Thyroid gland (tissue), 4 donors: ENCODE data around the gene CLEC2D. TPM values are rescaled to one million over a fixed set of nuclear protein-coding genes. Genes with fewer than 3 reads are reported as not detected.
"Not testable (repeated sequence)": the region's sequence is repeated elsewhere in the genome, so short reads cannot be mapped to it uniquely, and the experiment has no call there.

Experiments
- DNase-seq, 2 donors: peaks; one replicate each; pipeline ENCODE4 v3.0.0-alpha.2; 2019
- H3K27ac ChIP-seq, 3 donors: fragments of 200-600 bp; sonication (generic); 1 replicate in 2 of 3; 2 replicates in 1 of 3; pipeline ENCODE4 v1.5.1; 2016 to 2019; ENCODE audit warnings: mild to moderate bottlenecking in 1 of 3, moderate library complexity in 1 of 3
- H3K27me3 ChIP-seq: fragments of 200-600 bp; sonication (generic); one replicate; pipeline ENCODE4 v1.5.1; 2019
- H3K36me3 ChIP-seq, 2 donors: fragments of 200-600 bp; sonication (generic); one replicate each; pipeline ENCODE4 v1.5.1; 2016 to 2019
- H3K4me1 ChIP-seq, 2 donors: fragments of 200-600 bp; sonication (generic); one replicate each; pipeline ENCODE4 v1.5.1; 2017 to 2019
- H3K4me3 ChIP-seq, 3 donors: fragments of 200-600 bp; sonication (generic); replicated peaks in 1 of 3; 1 replicate in 2 of 3; 2 replicates in 1 of 3; pipeline ENCODE4 v1.5.1; 2016; ENCODE audit warnings: mild to moderate bottlenecking in 1 of 3
- H3K9me3 ChIP-seq: fragments of 200-600 bp; sonication (generic); one replicate; pipeline ENCODE4 v1.5.1; 2017
- POLR2A ChIP-seq, 2 donors: fragments of 450-650 bp; IDR thresholded peaks; one replicate each; pipeline ENCODE4 v1.6.1; 2017; ENCODE audit warnings: antibody characterized with exemption in 2 of 2, mild to moderate bottlenecking in 2 of 2, moderate library complexity in 1 of 2
- WGBS, 2 donors: methylation state at CpG; one replicate each; pipeline ENCODE4 v1.1.5; 2017; 5-methylcytosine and 5-hydroxymethylcytosine counted together
- intact Hi-C: fragments of 100-400 bp; cut with DNase I; formaldehyde crosslinking; loops from one replicate; pipeline ENCODE4 v1.15.1; 2023
- total RNA-seq, 4 donors: library from RNA; depleted of rRNA; stranded (reverse); fragments of >200 nt; gene quantifications; one replicate each; pipeline ENCODE4 v1.2.3, GENCODE V29; 2016
- TF ChIP-seq, protein P1 (sequence below), 6 experiments: fragments of 200-600 bp in 3 of 6; fragments of 450-650 bp in 3 of 6; sonication (generic) in 3 of 6; IDR thresholded peaks; one replicate each; pipeline ENCODE4 v1.5.1; 2016 to 2019; ENCODE audit warnings: antibody characterized with exemption in 6 of 6, mild to moderate bottlenecking in 2 of 6, inconsistent platforms in 1 of 6, moderate library complexity in 1 of 6

Gene CLEC2D
- total RNA-seq, 4 donors from 2014 or later = 4.9 to 11.3 (median 9.8) TPM

- DNase-seq = no peak
- Histone ChIP-seq H3K27ac (no peak overlapping the region), H3K27me3 (no peaks in the 10 kb centered on the region), H3K4me1 (no peaks in the 10 kb centered on the region), H3K36me3 (peaks cover 6 to 16% of the 10 kb centered on the region in 2 donors), H3K4me3 (no peak overlapping the region), H3K9me3 (no peaks in the 10 kb centered on the region)
- WGBS, 2 donors = 96% methylated on average over 2 of the region's 2 CpGs
- intact Hi-C loops = no loop called here
- TF ChIP-seq, protein P1, sequence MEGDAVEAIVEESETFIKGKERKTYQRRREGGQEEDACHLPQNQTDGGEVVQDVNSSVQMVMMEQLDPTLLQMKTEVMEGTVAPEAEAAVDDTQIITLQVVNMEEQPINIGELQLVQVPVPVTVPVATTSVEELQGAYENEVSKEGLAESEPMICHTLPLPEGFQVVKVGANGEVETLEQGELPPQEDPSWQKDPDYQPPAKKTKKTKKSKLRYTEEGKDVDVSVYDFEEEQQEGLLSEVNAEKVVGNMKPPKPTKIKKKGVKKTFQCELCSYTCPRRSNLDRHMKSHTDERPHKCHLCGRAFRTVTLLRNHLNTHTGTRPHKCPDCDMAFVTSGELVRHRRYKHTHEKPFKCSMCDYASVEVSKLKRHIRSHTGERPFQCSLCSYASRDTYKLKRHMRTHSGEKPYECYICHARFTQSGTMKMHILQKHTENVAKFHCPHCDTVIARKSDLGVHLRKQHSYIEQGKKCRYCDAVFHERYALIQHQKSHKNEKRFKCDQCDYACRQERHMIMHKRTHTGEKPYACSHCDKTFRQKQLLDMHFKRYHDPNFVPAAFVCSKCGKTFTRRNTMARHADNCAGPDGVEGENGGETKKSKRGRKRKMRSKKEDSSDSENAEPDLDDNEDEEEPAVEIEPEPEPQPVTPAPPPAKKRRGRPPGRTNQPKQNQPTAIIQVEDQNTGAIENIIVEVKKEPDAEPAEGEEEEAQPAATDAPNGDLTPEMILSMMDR (IDR thresholded peaks at IDR 0.05) = no peak
- no peak for TF ChIP-seq POLR2A (IDR thresholded peaks at IDR 0.05)
These were observed 7.8 kb upstream of the CLEC2D start for GRCh38 chr12:9661720-9662119.

DNA sequence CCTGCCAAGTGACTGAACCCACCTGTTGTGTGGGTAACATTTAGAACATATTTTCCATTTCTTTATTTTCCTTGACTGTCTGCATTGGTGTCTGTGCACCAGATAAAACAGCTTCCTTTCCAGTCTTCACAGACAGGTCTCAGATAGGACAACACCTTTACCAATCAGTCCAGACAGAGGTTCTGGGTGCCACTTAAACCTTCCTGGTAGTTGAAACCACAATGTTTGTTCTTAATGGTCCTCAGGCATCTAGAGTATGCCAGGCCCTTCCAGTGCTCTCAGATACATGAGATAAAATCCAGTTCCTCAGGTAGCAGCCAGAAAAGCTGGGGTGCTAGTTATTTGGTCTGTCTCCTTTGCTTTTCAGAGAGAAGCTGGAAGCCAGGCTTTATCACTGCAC, 7.0 kb upstream of the CLEC2D start:
- H3K27ac ChIP-seq = no peak overlapping the region
- H3K9me3 ChIP-seq = no peaks in the 10 kb centered on the region
- TF ChIP-seq, protein P1 (IDR thresholded peaks at IDR 0.05) = no peak
- no peak for TF ChIP-seq POLR2A (IDR thresholded peaks at IDR 0.05)
- no peak for DNase-seq
- intact Hi-C loops = no loop called here
- H3K27me3 ChIP-seq = no peaks in the 10 kb centered on the region
- H3K36me3 ChIP-seq = peaks cover 6 to 10% of the 10 kb centered on the region in 2 donors
- no peaks in the 10 kb centered on the region for H3K4me1 ChIP-seq
- H3K4me3 ChIP-seq = no peak overlapping the region

DNA sequence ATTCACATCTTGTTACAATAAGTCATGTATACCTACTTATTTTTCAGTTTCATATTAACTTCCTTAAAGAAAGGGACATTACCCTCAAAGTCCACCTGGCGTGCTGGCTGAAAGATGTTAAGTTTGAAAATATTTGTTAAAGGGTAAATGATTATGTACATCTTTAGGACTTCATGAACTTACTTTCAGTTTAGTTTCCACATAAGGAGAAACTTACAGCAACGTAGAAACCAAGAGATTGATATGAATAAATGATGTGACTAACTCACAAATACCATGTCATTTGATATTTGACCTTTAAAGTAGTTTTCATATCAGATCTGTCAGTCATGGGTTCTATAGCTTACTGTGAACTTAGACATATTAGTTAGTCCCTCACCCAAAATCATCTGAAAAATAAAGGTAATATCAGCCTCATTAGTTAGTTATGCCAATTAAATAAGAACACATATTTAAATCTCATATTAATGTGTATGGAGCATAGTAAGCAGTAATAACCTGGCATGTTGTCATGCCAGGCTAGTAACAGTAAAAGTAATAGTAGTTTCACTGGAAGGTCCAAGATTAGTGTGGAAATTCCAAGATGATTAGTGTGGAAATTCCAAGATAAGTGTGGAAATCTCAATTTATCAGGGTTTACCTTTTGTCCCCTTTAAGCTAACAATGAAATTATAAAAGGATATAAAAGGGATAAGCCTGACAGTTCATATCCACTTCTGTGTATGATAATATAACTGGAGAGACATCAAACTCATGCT, 1.9 kb upstream of the CLEC2D start:
- Histone ChIP-seq H3K36me3 (no peaks in the 10 kb centered on the region), H3K4me1 (no peaks in the 10 kb centered on the region), H3K9me3 (no peaks in the 10 kb centered on the region), H3K27me3 (no peaks in the 10 kb centered on the region), H3K27ac (no peak overlapping the region), H3K4me3 (no peak overlapping the region)
- DNase-seq = no peak
- WGBS, 2 donors = 86 to 91% methylated on average over 2 of the region's 2 CpGs
- TF ChIP-seq POLR2A (IDR thresholded peaks at IDR 0.05) = no peak
- TF ChIP-seq, protein P1 (IDR thresholded peaks at IDR 0.05) = no peak
- intact Hi-C loops = no loop called here

- Histone ChIP-seq H3K36me3 (no peaks in the 10 kb centered on the region), H3K9me3 (no peaks in the 10 kb centered on the region), H3K4me3 (no peak overlapping the region), H3K27ac (no peak overlapping the region), H3K4me1 (peaks cover 1 to 5% of the 10 kb centered on the region in 2 donors), H3K27me3 (no peaks in the 10 kb centered on the region)
- no peak for TF ChIP-seq POLR2A (IDR thresholded peaks at IDR 0.05)
- TF ChIP-seq, protein P1 (IDR thresholded peaks at IDR 0.05) = no peak
- DNase-seq = peak in 1 of 2 donors; percentile 27
- WGBS, 2 donors = 76 to 84% methylated on average over 4 of the region's 4 CpGs
- intact Hi-C loops = no loop called here
These were observed 1.1 kb upstream of the CLEC2D start for GRCh38 chr12:9668161-9669018.

GRCh38 chr12:9669019-9669326, 540 bp upstream of the CLEC2D start:
- no peak for TF ChIP-seq POLR2A (IDR thresholded peaks at IDR 0.05)
- TF ChIP-seq, protein P1 (IDR thresholded peaks at IDR 0.05) = no peak
- no peaks in the 10 kb centered on the region for H3K36me3 ChIP-seq
- no peaks in the 10 kb centered on the region for H3K27me3 ChIP-seq
- no peak overlapping the region for H3K4me3 ChIP-seq
- DNase-seq = no peak
- H3K4me1 ChIP-seq = peaks cover 6 to 11% of the 10 kb centered on the region in 2 donors
- WGBS, 2 donors = 81 to 96% methylated on average over 2 of the region's 2 CpGs
- H3K27ac ChIP-seq = no peak overlapping the region
- intact Hi-C loops = no loop called here
- H3K9me3 ChIP-seq = no peaks in the 10 kb centered on the region

DNA sequence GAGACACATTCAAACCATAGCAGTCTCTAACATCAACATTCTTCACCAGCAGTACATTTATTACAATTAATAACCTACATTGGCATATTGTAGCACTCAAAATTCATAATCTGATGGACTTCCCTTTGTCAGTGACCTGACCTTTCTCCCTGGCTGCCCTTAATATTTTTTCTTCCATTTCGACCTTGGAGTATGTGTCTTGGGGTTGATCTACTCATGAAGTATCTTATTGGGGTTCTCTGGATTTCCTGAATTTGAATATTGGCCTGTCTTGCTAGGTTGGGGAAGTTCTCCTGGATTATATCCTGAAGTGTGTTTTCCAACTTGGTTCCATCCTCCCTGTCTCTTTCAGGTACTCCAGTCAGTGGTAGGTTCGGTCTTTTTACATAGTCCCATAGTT, 2.8 kb downstream of the CLEC2D start:
- intact Hi-C loops, H3K36me3 ChIP-seq, H3K9me3 ChIP-seq, H3K27ac ChIP-seq, H3K27me3 ChIP-seq, DNase-seq, H3K4me3 ChIP-seq: not testable (repeated sequence)
- 90 to 97% methylated on average over 2 of the region's 2 CpGs for WGBS, 2 donors
- H3K4me1 ChIP-seq = peaks cover 8 to 14% of the 10 kb centered on the region in 2 donors
